NCI-H2029 (cell line): ENCODE results near the gene LRRC75B.
"Not testable (repeated sequence)": the region's sequence is repeated elsewhere in the genome, so short reads cannot be mapped to it uniquely, and the experiment has no call there.

ENCODE experiments used
- DNase-seq: peaks from one replicate; lab custom pipeline; 2025; lab: John Stamatoyannopoulos, UW

LRRC75B gene

GRCh38 chr22:24553597-24554312 is 39.1 kb downstream of the LRRC75B start:
- DNase-seq = no peak

- DNase-seq = not testable (repeated sequence)
These were observed 40.2 kb downstream of the LRRC75B start for GRCh38 chr22:24552503-24553286.

GRCh38 chr22:24550902-24551435 is 41.9 kb downstream of the LRRC75B start:
- DNase-seq = no peak

- DNase-seq = no peak
These were observed 42.6 kb downstream of the LRRC75B start for GRCh38 chr22:24550028-24550901.

GRCh38 chr22:24548812-24549211 is 44.1 kb downstream of the LRRC75B start:
- no peak for DNase-seq

- DNase-seq = no peak
These were observed 49.1 kb downstream of the LRRC75B start for GRCh38 chr22:24543679-24544243.

- no peak for DNase-seq
These were observed 49.7 kb downstream of the LRRC75B start for GRCh38 chr22:24543185-24543601.

GRCh38 chr22:24542641-24543040 is 50.2 kb downstream of the LRRC75B start:
- no peak for DNase-seq

- no peak for DNase-seq
These were observed 51.0 kb downstream of the LRRC75B start for GRCh38 chr22:24541681-24542515.

- no peak for DNase-seq
These were observed 52.4 kb downstream of the LRRC75B start for GRCh38 chr22:24540470-24540869.

- no peak for DNase-seq
These were observed 56.8 kb downstream of the LRRC75B start for GRCh38 chr22:24536089-24536488.
